A549 treated with DMSO at 1 μM for 4 hours (cell line): ENCODE results near the gene CARD14. TPM values are rescaled to one million over a fixed set of nuclear protein-coding genes. Genes with fewer than 3 reads are reported as not detected.

Experiments used
- total RNA-seq: library from RNA; stranded (reverse); fragments of 200-300 nt; extraction: Qiagen RNA extraction; gene quantifications from 5 replicates; pipeline ENCODE4 v1.2.3, GENCODE V29; 2022; ENCODE audit warnings: low read depth

The CARD14 gene
- 0.04 to 0.24 TPM (median 0.16 TPM) in 4 of 5 replicates, not detected in the other for total RNA-seq

DNA sequence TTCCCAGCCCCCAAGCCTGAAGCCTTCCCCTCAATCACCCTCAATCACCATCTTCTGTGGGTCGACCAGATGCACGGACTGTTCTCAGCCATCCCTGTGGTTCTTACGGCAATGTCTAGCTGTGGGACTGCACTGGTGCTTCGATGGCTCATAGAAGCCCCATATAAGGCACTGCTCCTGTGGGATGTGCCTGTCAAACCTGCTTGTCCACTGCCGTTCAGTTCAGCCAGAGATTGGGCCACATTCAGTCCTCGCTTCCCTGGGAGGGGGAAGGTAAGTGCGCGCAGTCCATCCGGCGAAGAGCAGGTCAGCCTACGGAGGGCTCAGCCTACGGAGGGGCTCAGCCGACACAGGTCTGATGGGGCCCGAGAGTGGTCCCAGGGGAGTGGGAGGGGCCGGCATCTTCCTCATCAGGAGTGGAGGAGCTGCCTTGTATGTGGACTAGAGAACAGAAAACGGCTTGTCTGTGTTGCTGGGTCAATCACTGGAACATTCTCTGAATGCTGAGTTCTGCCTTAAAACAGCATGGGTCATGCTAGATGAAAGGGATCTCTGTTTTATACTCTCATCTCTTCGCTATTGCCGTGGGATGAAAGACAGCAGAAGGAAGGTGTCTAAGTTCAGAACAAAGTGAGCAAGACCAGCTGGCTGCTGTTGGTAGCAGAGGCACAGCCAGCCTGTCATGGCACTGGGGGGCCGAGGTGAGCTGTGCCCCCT lies at the start of gene CARD14:
CARD14 (plus strand) TSS at position 247 of the 717 bp plus-strand sequence. CDS start 11,409 bp downstream, outside the sequence.

DNA sequence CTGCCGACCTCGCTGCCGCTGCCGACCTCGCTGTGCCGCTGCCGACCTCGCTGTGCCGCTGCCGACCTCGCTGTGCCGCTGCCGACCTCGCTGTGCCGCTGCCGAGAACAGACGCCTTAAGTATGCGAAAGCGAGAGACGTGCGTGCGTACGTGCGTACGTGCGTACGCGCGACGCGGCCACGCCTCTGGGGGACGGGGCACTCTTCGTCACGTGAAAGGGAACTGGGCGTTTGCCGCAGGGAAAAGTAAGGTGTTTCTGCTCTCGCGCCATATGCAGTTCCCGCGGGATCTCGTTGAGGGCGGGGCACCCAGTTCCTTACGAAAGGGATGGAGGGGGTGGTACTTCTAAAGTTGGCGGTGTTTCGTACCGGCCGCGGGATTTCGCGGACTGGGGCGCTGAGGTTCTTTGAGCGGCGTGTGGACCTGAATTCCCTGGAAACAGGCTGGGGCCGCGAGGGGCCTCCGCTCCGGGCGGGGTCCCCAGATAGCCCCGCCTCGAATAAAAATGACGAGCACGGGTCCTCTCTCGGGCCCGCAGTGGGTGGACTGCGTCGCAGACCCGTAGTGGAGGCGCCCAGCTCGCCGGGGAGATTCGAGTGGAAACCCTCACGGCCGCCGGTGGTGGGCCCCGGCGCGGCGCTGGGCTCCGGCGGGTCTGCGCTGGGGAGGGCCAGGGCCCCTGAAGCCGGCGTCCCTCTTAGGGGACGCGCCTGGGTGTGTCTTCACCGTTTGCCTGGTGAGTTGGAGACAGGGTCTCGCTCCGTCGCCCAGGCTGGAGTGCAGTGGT lies 22.6 kb upstream of the CARD14 start, which contains the start of gene EIF4A3:
EIF4A3 (minus strand) TSS at position 94 of the 788 bp plus-strand sequence. CDS start 167 bp downstream, outside the sequence.

DNA sequence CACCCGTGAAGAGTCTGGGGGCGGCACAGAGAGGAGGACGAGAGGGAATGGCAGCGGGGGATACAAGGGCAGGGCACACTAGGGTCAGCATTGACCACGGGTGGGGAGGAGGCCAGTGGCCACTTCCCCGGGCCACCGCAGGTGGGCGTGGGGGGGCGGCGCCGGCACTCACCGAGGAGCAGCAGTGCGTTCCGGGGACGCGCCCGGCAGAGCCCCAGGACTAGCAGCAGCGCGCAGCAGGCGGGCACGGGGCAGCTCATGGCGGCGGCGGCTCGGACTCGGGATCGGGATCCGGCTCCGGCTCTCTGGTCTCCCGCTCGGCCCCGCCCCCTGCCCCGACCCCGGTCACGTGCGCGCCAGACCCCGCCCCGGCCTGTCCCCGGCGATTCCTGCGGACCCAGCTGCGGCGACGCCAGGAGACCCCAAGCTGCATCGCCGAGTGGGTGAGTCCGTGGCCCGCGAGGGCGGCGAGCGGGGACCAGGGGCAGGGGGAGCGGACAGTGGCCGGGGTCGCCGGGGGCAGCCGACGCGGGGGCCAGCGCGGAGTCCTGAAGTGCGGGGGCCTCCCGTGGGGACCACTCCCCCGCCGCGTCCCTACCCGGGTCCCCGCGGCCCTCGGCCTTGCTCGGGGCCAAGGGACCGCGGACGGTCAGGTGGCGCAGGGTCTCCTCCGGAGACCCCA lies 50.4 kb downstream of the CARD14 start, which contains the start of the genes SGSH and SLC26A11:
SGSH (minus strand) TSS at position 280 of the 682 bp plus-strand sequence; CDS start at position 260, 20 bp downstream.
SLC26A11 (plus strand) TSS at position 374 of the 682 bp plus-strand sequence. CDS start 1,134 bp downstream, outside the sequence.

Other genes starting within 250 kb of the CARD14 start
- 7.3 to 11.7 TPM (median 10.0 TPM) in 5 replicates for gene TBC1D16, start 134.2 kb upstream of the CARD14 start, total RNA-seq
- gene CCDC40, start 133.4 kb upstream of the CARD14 start, total RNA-seq: 5.2 to 7.8 TPM (median 6.5 TPM) in 5 replicates
- 51.4 to 60.5 TPM (median 55.7 TPM) in 5 replicates for gene GAA, start 68.4 kb upstream of the CARD14 start, total RNA-seq
- 200 to 221 TPM (median 217 TPM) in 5 replicates for gene EIF4A3, start 22.9 kb upstream of the CARD14 start, total RNA-seq
- 22.3 to 26.8 TPM (median 24.6 TPM) in 5 replicates for gene SGSH, start 50.3 kb downstream of the CARD14 start, total RNA-seq
- gene SLC26A11, start 50.4 kb downstream of the CARD14 start, total RNA-seq: 12.7 to 16.2 TPM (median 14.1 TPM) in 5 replicates
- gene RNF213, start 90.8 kb downstream of the CARD14 start, total RNA-seq: 52.7 to 80.5 TPM (median 77.1 TPM) in 5 replicates
- 44.0 to 50.9 TPM (median 45.0 TPM) in 5 replicates for gene ENDOV, start 245.1 kb downstream of the CARD14 start, total RNA-seq